PFSK-1 (cell line): ENCODE data around the gene EIF1.

Experiments used
- POLR2AphosphoS5 ChIP-seq: IDR thresholded peaks from 2 replicates; pipeline ENCODE4 v1.6.1; 2012; ENCODE audit warnings: low read depth, mild to moderate bottlenecking, control low read depth, low read length, moderate library complexity
- SIN3A ChIP-seq: IDR thresholded peaks from 2 replicates; pipeline ENCODE4 v1.6.1; 2012; ENCODE audit warnings: mild to moderate bottlenecking, low read length, moderate library complexity, borderline replicate concordance; ENCODE audit not compliant: insufficient read depth

DNA sequence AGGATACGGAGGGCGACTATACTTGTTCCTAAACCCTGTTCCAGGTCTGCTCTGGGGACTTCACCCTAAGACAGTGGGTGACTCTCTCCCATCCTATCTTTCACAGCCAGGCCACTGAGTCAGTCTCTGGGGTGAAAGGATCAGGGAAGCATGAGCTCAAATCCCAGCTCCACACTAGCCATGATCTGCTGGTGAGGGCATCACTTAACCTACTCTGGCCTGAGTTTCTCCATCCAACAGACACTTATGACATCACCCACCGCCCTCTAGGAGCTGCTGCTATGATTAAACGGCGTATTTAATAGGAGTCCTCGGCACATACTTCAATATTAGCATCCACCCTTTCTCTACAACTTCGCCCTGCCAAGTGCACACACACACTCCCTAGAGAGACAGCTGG is 33.5 kb downstream of the EIF1 start:
- TF ChIP-seq POLR2AphosphoS5 (no peak), SIN3A (no peak)
